Uterus (tissue), 2 donors: ENCODE results near the gene FBXW12.

Experiments used
- CTCF ChIP-seq, 4 experiments: fragments of 200-600 bp in 2 of 4; fragments of 450-650 bp in 2 of 4; sonication (generic) in 2 of 4; IDR thresholded peaks; one replicate each; pipeline ENCODE4 v1.5.1; 2016 to 2019; ENCODE audit warnings: antibody characterized with exemption in 4 of 4, mild to moderate bottlenecking in 2 of 4, moderate library complexity in 1 of 4
- POLR2A ChIP-seq, 2 donors: fragments of 450-650 bp; IDR thresholded peaks; one replicate each; pipeline ENCODE4 v1.6.1; 2016; ENCODE audit warnings: antibody characterized with exemption in 2 of 2, mild to moderate bottlenecking in 1 of 2, moderate library complexity in 1 of 2

DNA sequence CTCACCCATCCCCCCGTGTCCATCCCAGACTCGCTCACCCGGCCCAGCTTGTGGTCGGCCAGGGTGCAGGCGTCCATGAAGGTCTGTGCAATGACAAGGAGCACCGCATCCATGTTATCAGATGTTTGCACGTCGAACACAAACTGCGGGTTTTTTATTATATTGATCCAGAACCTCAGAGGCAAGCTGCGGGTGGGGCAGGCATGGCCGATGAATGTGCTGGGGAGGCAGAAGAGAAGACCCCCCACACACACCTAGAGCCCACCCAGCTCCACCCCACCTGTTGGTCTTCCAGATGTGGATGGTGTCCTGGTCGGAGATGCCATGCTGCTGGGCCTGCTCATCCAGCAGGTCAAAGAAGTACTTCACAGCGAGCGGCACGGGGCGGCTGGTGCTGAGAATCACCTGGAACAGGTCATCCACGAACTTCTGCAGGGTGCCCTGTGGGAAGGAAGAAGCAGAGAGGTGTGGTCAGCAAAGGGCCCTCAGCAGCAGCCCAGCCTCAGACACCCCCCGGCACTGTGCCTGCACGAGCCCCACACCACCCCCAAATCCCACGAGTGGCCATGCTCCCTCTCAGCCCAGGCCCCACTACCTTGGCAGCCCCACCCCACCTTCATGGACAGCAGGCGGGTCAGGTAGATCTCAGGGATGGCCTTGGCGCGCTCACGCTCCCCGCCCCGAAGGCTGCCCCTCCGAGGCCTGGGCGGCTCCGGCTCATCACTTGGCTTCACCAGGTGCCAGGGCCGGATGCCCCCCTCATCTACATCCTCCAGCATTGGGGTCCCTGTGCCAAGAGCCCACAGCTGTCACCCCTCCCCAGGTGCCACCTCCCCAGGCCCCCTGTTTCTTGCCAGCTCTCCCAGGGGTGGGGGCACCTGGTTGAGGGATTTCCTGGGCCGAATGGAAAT, 37.5 kb downstream of the FBXW12 start:
- TF ChIP-seq CTCF (IDR thresholded peaks at IDR 0.05) (no peak), POLR2A (IDR thresholded peaks at IDR 0.05) (no peak)
